GM15510 (cell line): ENCODE measurements around the gene COL5A2.

Source experiments
- POLR2A ChIP-seq: IDR thresholded peaks from 3 replicates; pipeline ENCODE4 v1.6.1; 2011; ENCODE audit warnings: borderline replicate concordance; ENCODE audit not compliant: insufficient read length; ENCODE audit errors: extremely low read depth

Gene COL5A2

DNA sequence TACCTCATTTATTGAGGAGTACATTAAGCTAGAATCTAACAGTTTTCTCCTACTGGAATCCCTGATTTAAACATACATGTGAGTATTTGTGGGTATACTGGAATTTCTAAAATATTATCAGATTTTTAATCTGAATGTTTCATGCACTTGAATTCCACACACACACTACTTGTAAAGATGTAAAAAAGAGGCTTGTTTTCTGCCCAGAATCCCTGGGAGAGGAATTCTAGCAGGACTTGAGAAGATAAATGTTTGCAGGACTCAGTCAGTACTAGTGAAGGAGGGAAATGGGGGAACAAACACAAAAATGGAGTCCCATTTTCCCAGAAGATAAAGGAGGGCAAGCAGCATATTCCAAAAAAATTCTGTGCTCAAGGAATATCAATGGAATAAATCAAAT lies 17.0 kb downstream of the COL5A2 start:
- TF ChIP-seq POLR2A, result no peak

- TF ChIP-seq POLR2A, result no peak
These were observed 17.7 kb downstream of the COL5A2 start for GRCh38 chr2:189161894-189162293.

DNA sequence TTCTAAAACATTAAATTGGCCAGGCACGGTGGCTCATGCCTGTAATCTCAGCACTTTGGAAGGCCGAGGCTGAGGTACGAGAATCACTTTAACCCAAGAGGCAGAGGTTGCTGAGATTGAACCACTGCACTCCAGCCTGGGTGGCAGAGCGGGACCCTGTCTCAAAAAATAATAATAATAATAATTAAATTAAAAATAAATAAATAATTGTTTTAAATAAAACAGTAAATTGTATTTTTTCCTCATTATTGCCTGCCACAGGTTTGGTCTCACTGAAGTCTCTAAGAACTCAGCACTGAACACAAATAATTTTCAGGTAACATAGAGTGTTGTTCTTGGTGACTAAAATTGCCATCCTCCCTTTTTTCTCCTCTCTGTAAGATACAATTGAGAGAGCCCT lies 19.8 kb downstream of the COL5A2 start:
- TF ChIP-seq POLR2A, result no peak

DNA sequence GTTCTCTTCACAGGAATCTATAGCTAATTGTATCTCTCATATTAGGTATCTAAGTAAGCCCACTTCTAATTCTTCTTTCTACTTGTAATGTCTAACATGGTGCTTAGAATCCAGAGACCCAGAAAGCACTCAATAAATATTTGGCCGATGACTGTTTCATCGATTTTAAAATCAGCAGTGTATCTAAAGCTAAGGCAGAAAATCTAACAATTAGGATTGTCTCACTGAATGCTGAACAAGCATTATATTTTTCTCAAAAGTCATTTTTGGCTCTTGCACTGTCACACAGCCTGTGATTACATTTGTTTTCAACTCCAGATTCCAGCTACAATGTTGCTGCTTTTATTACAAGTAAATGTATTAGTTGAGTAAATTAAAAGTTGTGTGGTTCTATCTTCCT lies 20.3 kb downstream of the COL5A2 start:
- TF ChIP-seq POLR2A, result no peak

- TF ChIP-seq POLR2A, result no peak
These were observed 21.6 kb downstream of the COL5A2 start for GRCh38 chr2:189157939-189158338.

DNA sequence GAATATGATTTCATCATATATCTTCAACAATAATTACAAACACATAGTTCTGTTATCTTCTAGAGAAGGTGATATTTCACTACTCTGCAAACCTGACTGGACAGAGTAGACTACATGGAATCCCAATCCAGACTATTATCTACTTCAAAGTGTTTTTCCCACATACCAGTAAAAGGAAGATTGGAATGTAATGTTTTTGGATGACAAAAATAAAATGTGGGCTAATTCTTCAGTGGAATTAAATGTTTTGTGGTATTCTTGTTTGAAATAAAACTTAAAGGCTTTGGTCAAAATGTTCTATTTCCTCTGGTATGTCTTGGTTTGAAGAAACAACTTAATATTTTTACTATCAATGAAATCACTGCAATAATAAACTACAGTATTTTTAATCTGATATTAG lies 22.1 kb downstream of the COL5A2 start:
- no peak for TF ChIP-seq POLR2A

DNA sequence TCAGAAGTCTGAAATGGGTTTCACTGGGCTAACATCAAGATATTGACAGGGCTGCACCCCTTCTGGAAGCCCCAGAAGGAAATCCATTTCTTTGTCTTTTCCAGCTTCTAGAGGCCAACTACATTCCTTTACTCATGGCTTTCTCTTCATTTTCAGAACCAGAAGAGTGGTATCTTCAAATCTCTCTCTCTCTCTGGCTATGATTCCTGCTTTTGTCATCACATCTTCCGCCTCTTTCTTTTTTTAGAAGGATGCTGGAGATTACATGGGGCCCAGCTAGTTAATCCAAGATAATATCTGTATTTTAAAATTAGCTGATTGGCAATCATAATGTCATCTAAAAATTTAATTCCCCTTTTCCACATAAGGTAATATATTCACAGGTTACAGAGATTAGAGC lies 23.8 kb downstream of the COL5A2 start:
- no peak for TF ChIP-seq POLR2A

GRCh38 chr2:189153619-189154018 lies 25.9 kb downstream of the COL5A2 start:
- TF ChIP-seq POLR2A, result no peak

DNA sequence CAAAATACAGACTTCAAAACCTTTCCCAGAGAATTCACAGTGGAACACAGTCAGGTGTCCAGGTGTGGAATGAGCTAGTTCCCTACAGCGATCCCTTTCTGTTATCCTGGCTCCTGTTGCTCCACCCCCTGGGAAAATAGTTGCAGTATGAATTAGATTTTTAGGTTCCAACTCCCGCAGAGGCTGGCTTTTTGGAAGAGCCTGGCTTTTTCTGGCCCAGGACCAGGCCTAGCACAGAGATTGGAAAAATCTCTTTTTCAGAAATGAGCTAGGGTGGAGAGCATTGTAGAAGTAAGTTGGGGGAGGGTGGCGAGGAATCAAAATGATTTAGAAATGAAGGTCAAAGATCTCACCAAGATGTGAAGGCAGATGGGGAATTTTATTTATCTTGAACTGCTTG lies 27.1 kb downstream of the COL5A2 start:
- TF ChIP-seq POLR2A, result no peak

DNA sequence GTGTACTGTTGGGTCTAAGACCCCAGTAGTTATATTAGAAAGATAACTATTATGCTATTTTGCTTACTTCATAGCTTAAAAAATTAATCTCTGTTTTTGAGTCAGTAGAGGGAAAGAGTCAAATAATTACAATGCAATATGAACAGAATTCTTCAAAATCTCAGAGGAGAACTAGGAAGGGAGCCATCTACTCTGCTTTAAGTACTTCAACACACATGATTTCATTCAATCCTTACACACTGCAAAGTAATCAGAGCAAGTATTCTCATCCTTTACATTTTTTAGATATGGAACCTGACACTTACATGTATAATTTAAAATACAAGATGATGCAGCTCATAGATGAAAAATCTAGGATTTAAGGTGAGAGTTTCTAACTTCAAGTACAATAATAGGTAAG lies 27.7 kb downstream of the COL5A2 start:
- TF ChIP-seq POLR2A, result no peak

DNA sequence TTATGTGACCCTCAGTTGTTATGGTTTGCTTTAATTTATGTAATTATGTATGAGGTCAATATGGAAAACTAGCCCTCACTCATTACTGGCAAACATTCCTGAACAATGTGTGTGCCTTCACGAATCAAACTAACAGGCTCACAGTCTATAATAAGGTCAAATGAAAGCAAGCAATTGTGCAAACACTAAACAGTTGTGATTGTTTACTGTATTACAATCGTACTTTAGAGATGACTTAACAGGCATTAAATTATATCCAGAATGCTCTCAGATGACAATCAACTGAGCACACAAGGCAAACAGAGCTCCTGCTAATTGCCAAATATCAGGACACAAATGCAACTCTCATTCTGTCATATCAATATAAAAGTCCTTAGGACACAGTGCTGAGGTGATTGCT lies 29.5 kb downstream of the COL5A2 start:
- no peak for TF ChIP-seq POLR2A

DNA sequence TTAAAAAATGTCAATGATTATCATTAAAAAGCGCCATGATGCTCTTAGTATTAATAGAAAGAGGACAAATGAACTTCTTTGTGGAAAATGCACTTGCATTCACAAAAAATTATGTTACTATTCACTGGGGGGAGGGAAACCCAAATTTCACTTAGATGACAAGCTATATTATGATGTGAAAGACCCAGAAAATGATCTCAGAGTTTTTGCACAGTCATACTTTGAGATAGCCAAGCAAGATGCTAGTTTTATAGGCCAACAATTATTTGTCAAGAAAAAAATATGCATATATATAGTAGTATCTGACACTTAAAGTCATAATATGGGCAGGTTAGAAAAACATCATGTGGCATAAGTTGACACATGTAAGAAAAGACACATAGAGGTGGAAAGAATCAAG lies 31.6 kb downstream of the COL5A2 start:
- TF ChIP-seq POLR2A, result no peak

- no peak for TF ChIP-seq POLR2A
These were observed 32.2 kb downstream of the COL5A2 start for GRCh38 chr2:189147361-189147760.

- no peak for TF ChIP-seq POLR2A
These were observed 33.0 kb downstream of the COL5A2 start for GRCh38 chr2:189146553-189146952.

- no peak for TF ChIP-seq POLR2A
These were observed 34.8 kb downstream of the COL5A2 start for GRCh38 chr2:189144700-189145211.

DNA sequence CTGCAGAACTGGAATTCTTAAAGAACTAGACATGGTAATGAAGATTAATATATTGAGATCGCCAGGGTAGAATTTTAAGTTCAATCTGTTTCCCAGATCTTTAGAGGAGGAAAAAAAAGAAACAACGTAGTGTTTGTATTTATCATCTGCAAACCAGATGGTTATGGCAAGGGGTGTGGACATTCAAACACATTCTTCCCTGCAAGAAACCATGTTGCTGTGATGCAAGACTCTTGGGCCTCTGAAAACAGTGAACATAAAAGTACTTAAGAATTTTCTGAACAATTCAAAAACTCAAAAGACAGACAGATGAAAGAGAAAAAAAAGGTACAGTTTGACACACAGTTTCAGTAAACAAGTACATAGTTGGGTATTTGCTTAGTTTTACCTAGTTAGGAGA lies 35.6 kb downstream of the COL5A2 start:
- no peak for TF ChIP-seq POLR2A

DNA sequence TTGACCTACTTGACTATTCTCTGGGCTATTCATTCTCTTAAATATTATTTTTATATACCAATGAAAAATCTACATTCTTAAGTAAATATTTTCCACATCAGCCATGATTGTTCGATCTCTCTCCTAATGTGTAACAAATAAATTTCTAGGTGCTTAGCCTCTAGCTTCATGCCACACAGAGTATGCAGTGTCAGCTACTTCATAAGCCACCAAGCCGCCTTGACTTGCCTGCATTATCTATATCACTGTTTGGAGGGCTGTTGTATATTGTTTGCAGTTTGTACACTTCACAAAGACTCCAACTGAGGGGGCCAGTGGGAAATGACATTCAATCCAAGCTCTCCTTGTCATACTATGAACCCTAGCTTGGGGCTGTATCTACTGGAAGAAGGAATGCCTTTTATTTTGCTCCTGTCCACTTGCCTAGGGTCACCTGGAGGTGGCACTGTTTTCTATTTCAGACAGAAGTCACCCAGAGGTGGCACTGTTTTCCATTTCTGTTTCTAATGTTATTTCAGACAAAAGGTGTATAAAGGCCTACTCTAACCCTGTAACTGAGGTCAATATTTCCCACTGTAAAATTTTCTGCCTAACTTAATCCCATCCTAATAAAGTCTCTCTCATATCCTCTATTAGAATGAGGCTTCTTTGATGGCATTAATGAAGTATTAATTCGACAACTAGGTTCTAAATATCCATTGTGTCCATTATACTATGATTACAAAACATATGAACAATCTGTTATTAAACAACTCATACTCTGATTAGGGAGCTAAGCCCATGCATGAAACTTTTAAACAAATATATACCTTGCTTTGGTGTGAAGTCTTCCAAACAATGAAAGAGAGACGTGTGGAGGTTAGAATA lies 36.4 kb downstream of the COL5A2 start:
- TF ChIP-seq POLR2A, result no peak

DNA sequence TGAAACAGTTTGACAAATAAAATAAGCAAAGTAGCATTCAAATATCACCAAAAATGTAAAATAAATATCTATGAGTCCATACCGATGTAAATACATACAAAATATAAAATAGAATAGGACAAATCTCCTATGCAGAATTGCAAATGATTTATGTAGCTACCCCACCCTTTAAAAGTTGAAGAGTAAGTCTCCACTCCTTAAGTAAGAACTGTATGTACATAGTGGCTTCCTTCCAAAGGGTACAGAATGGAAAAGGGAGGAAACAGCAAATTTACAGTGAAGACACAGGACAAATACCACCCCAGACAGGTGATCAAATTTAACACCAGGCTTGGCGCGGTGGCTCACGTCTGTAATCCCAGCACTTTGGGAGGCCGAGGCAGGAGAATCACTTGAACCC lies 40.8 kb downstream of the COL5A2 start:
- no peak for TF ChIP-seq POLR2A

- TF ChIP-seq POLR2A, result no peak
These were observed 42.0 kb downstream of the COL5A2 start for GRCh38 chr2:189137519-189137918.
